Smooth muscle cell (in vitro differentiated cells): ENCODE measurements around the gene AQP1. TPM values are rescaled to one million over a fixed set of nuclear protein-coding genes. Genes with fewer than 3 reads are reported as not detected.

Source experiments
- DNase-seq: peaks from one replicate; lab custom pipeline; 2025; ENCODE audit not compliant: unreplicated experiment; lab: John Stamatoyannopoulos, UW
- H2AFZ ChIP-seq: fragments of 200-600 bp; sonication (generic); 2 replicates; pipeline ENCODE4 v1.6.0; 2016; ENCODE audit warnings: antibody characterized with exemption, low read depth, mild to moderate bottlenecking
- H3F3A ChIP-seq: fragments of 200-600 bp; sonication (generic); 2 replicates; pipeline ENCODE4 v1.6.0; 2017; ENCODE audit warnings: antibody characterized with exemption, low read depth
- H3K27ac ChIP-seq: fragments of 200-600 bp; sonication (generic); 2 replicates; pipeline ENCODE4 v1.5.1; 2016; ENCODE audit warnings: low read depth, mild to moderate bottlenecking
- H3K27me3 ChIP-seq: fragments of 200-600 bp; sonication (generic); 2 replicates; pipeline ENCODE4 v1.6.1; 2016; ENCODE audit warnings: low read depth, mild to moderate bottlenecking
- H3K36me3 ChIP-seq: fragments of 200-600 bp; sonication (generic); 2 replicates; pipeline ENCODE4 v1.5.1; 2016; ENCODE audit warnings: low read depth
- H3K4me1 ChIP-seq: fragments of 200-600 bp; sonication (generic); 2 replicates; pipeline ENCODE4 v1.5.1; 2016; ENCODE audit warnings: low read depth
- H3K4me2 ChIP-seq: fragments of 200-600 bp; sonication (generic); 2 replicates; pipeline ENCODE4 v1.6.0; 2016; ENCODE audit warnings: mild to moderate bottlenecking
- H3K4me3 ChIP-seq: fragments of 200-600 bp; sonication (generic); 2 replicates; pipeline ENCODE4 v1.5.1; 2016; ENCODE audit warnings: mild to moderate bottlenecking
- H3K79me2 ChIP-seq: fragments of 200-600 bp; sonication (generic); 2 replicates; pipeline ENCODE4 v1.6.0; 2016; ENCODE audit warnings: low read depth, mild to moderate bottlenecking
- H3K9ac ChIP-seq: fragments of 200-600 bp; sonication (generic); 2 replicates; pipeline ENCODE4 v1.6.0; 2016; ENCODE audit warnings: low read depth
- H3K9me3 ChIP-seq: fragments of 200-600 bp; sonication (generic); replicated peaks from 2 replicates; pipeline ENCODE4 v1.5.1; 2016; ENCODE audit warnings: low read depth
- H4K20me1 ChIP-seq: fragments of 200-600 bp; sonication (generic); 2 replicates; pipeline ENCODE4 v1.6.0; 2016; ENCODE audit warnings: low read depth
- CTCF ChIP-seq: fragments of 200-600 bp; sonication (generic); IDR thresholded peaks from 2 replicates; pipeline ENCODE4 v1.5.1; 2017; ENCODE audit warnings: borderline replicate concordance, mild to moderate bottlenecking, antibody characterized with exemption; ENCODE audit not compliant: insufficient read depth, poor library complexity, severe bottlenecking
- WGBS: methylation state at CpG from one replicate; pipeline ENCODE4 v1.1.7; 2016; ENCODE audit warnings: low lambda C conversion rate; 5-methylcytosine and 5-hydroxymethylcytosine counted together
- polyA plus RNA-seq: library from polyadenylated mRNA; unstranded; fragments of >200 nt; fragmentation: Nextera tagmentation; extraction: Ambion mirVana; gene quantifications from 2 replicates; pipeline ENCODE4 v1.2.1, GENCODE V29; 2016
- total RNA-seq: library from RNA; depleted of rRNA; stranded (reverse); fragments of >200 nt; gene quantifications from 2 replicates; pipeline ENCODE4 v1.2.3, GENCODE V29; 2014

Gene AQP1
- total and polyA plus RNA-seq, 2 experiments from 2014 or later = 2,330 to 2,747 TPM

GRCh38 chr7:30933124-30933974 lies 21.7 kb downstream of the AQP1 start:
- no peak for TF ChIP-seq CTCF
- Histone ChIP-seq H4K20me1 (no peaks in the 10 kb centered on the region), H3K9me3 (no peaks in the 10 kb centered on the region), H3K36me3 (no peaks in the 10 kb centered on the region), H3K79me2 (no peaks in the 10 kb centered on the region), H3K4me1 (peaks cover 18% of the 10 kb centered on the region), H3K9ac (no peak overlapping the region), H3F3A (peaks cover 8% of the 10 kb centered on the region), H3K4me3 (no peak overlapping the region), H3K4me2 (no peak overlapping the region), H2AFZ (no peak overlapping the region), H3K27ac (no peak overlapping the region), H3K27me3 (no peaks in the 10 kb centered on the region)
- 75% methylated on average over 26 of the region's 26 CpGs for WGBS
- DNase-seq = no peak

GRCh38 chr7:30934225-30934624 lies 22.6 kb downstream of the AQP1 start:
- no peaks in the 10 kb centered on the region for H3K9me3 ChIP-seq
- DNase-seq = no peak
- H4K20me1 ChIP-seq = no peaks in the 10 kb centered on the region
- 99% methylated on average over 5 of the region's 5 CpGs for WGBS
- H3K9ac ChIP-seq = no peak overlapping the region
- no peaks in the 10 kb centered on the region for H3K36me3 ChIP-seq
- H3K27me3 ChIP-seq = no peaks in the 10 kb centered on the region
- H2AFZ ChIP-seq = no peak overlapping the region
- no peak for TF ChIP-seq CTCF
- H3K79me2 ChIP-seq = no peaks in the 10 kb centered on the region
- H3F3A ChIP-seq = peaks cover 8% of the 10 kb centered on the region
- H3K27ac ChIP-seq = no peak overlapping the region
- no peak overlapping the region for H3K4me3 ChIP-seq
- peaks cover 18% of the 10 kb centered on the region for H3K4me1 ChIP-seq
- no peak overlapping the region for H3K4me2 ChIP-seq

- 94% methylated on average over 6 of the region's 6 CpGs for WGBS
- DNase-seq = no peak
These were observed 23.3 kb downstream of the AQP1 start for GRCh38 chr7:30934732-30935568.

More at GRCh38 chr7:30934732-30935568, 23.3 kb downstream of the AQP1 start:
- H2AFZ ChIP-seq = no peak overlapping the region
- H3K4me3 ChIP-seq = no peak overlapping the region
- H3K4me1 ChIP-seq = peaks cover 18% of the 10 kb centered on the region
- peaks cover 8% of the 10 kb centered on the region for H3F3A ChIP-seq
- no peaks in the 10 kb centered on the region for H3K9me3 ChIP-seq
- H4K20me1 ChIP-seq = no peaks in the 10 kb centered on the region
- no peak overlapping the region for H3K4me2 ChIP-seq
- H3K9ac ChIP-seq = no peak overlapping the region
- H3K27ac ChIP-seq = no peak overlapping the region
- TF ChIP-seq CTCF = no peak
- no peaks in the 10 kb centered on the region for H3K79me2 ChIP-seq
- peaks cover 3% of the 10 kb centered on the region for H3K27me3 ChIP-seq
- H3K36me3 ChIP-seq = no peaks in the 10 kb centered on the region
